ENCODE measurements around the gene EIPR1.
"Not testable (repeated sequence)": the region's sequence is repeated elsewhere in the genome, so short reads cannot be mapped to it uniquely, and the experiment has no call there.

EIPR1 gene

GRCh38 chr2:3185256-3185655, 192.4 kb downstream of the EIPR1 start:
- no peak for DNase-seq

GRCh38 chr2:3184167-3184566, 193.5 kb downstream of the EIPR1 start:
- no peak for DNase-seq

- no peak for DNase-seq
These were observed 193.9 kb downstream of the EIPR1 start for GRCh38 chr2:3183766-3184165.

GRCh38 chr2:3182848-3183247, 194.8 kb downstream of the EIPR1 start:
- no peak for DNase-seq

GRCh38 chr2:3181416-3182010, 196.1 kb downstream of the EIPR1 start:
- no peak for DNase-seq

GRCh38 chr2:3180909-3181221, 196.8 kb downstream of the EIPR1 start:
- not testable (repeated sequence) for DNase-seq

GRCh38 chr2:3180082-3180908, 197.3 kb downstream of the EIPR1 start:
- no peak for DNase-seq

- no peak for DNase-seq
These were observed 198.0 kb downstream of the EIPR1 start for GRCh38 chr2:3179626-3180025.

- no peak for DNase-seq
These were observed 198.4 kb downstream of the EIPR1 start for GRCh38 chr2:3179208-3179607.

GRCh38 chr2:3178578-3179031, 199.0 kb downstream of the EIPR1 start:
- DNase-seq, result no peak

DNA sequence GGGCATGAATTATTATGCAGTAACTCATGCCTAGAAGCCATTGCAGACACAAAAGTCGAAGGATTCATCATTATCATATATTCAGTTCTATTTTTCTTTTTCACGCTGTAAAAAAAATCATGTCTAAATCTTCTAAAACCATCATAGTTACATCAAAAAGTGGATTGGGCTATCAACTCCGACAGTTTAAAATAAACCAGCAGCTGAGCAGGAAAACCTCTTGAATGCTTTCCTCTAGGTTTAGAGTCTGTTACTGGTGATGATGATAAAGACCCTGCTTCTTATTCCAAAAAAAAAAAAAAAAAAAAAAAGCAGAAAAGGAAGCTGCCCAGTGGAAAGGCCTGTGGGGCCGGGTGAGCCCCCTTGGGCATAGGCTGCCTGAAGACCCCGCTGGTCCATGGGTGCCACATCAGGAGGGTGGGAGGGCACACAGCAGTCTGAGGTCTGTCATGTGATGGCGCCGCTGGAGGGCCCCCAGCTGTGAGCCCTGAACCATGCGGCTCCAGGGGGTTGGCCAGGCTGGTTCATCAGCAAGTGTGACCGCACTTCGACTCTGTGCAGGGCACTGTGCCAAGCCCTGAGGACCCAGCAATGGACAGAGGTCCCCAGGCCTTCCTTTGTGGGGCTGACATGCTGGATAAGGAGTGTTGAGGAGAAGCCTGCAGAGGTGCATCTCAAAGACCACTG, 199.6 kb downstream of the EIPR1 start:
- DNase-seq, result no peak

GRCh38 chr2:3176869-3177255, 200.8 kb downstream of the EIPR1 start:
- no peak for DNase-seq

GRCh38 chr2:3176071-3176868, 201.3 kb downstream of the EIPR1 start:
- no peak for DNase-seq

DNA sequence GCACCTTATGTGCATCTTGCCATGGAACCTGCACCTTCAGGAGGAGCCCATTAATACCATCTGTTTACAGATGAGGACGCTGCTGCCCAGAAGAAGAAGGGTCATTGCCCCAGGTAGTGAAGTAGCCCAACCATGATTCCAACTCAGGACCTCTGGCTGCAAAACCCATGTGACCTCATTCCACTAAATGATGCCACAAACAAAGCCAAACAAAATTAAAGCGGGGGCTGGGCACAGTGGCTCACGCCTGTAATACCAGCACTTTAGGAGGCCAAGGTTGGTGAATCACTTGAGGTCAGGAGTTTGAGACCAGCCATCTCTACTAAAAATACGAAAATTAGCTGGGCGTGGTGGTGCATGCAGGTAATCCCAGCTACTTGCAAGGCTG, 202.1 kb downstream of the EIPR1 start:
- DNase-seq, result no peak

- no peak for DNase-seq
These were observed 202.7 kb downstream of the EIPR1 start for GRCh38 chr2:3174626-3175567.

DNA sequence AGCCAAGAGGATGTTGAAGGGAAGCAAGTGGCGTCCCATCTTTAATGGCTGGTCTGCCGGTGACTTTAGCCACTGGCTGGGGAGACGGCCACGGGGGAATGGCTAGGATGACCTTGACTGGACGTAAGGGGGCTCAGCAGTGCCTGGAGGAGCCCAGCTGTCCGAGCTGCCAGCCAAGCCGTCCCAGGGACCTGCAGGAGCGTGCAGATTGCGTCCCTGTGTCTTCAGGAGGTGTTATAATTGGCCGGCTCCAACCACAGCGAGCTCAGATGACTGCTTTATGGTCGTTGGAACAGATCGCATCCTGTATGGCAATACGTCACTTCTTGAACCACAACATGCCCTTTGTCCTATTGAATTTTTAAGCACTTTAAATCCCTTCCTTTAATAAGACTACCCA, 204.6 kb downstream of the EIPR1 start:
- DNase-seq, result no peak

DNA sequence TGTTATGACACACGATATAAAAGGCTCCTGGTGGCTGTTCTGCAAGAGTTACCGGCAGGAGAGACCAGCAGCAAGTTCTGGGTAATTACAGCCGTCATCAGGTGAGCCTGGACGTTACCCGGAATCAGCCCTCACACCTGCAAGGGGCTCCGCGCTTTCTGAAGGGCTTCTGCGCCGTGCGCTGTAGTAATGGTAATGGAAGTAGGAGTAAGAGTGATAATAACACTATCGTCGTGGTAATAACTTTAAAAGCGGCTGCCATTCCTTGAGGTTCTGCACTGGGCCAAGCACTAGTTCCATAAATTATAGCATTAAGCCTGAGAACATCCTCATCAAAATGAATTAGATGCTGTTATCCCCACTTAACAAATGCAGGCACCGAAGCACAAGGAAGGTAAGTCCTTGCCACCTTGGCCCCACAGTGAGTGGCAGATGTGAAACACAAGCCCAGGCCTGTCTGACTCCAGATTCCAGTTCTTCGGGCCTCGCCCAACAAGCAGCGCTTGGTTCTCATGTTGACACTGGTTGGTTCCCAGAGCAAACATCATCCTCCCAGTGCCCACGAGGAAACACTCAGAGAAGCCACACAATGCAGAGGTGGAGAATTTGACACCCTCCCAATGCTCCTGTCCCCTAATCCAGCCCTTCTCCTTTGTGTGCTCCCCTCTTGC, 205.2 kb downstream of the EIPR1 start:
- no peak for DNase-seq

- no peak for DNase-seq
These were observed 205.9 kb downstream of the EIPR1 start for GRCh38 chr2:3171564-3172264.

GRCh38 chr2:3170792-3171455, 206.7 kb downstream of the EIPR1 start:
- no peak for DNase-seq
